A172 (cell line): ENCODE data around the gene SLC25A29. TPM values are rescaled to one million over a fixed set of nuclear protein-coding genes. Genes with fewer than 3 reads are reported as not detected.
A peak's percentile ranks its signal among the peaks of the same experiment; 100 is the strongest.
"Not testable (repeated sequence)": the region's sequence is repeated elsewhere in the genome, so short reads cannot be mapped to it uniquely, and the experiment has no call there.

Experiments used
- DNase-seq: peaks from one replicate; pipeline ENCODE4 v3.0.0-alpha.2; 2015; ENCODE audit warnings: low spot score
- total RNA-seq: library from RNA; depleted of rRNA; stranded (reverse); fragments of >200 nt; shearing (Covaris generic); gene quantifications from 2 replicates; pipeline ENCODE4 v1.2.3, GENCODE V29; 2014

Gene SLC25A29
- total RNA-seq, 1 experiment from 2014 or later = 37.5 TPM

- not testable (repeated sequence) for DNase-seq
These were observed 6.0 kb upstream of the SLC25A29 start for GRCh38 chr14:100312110-100312876.

DNA sequence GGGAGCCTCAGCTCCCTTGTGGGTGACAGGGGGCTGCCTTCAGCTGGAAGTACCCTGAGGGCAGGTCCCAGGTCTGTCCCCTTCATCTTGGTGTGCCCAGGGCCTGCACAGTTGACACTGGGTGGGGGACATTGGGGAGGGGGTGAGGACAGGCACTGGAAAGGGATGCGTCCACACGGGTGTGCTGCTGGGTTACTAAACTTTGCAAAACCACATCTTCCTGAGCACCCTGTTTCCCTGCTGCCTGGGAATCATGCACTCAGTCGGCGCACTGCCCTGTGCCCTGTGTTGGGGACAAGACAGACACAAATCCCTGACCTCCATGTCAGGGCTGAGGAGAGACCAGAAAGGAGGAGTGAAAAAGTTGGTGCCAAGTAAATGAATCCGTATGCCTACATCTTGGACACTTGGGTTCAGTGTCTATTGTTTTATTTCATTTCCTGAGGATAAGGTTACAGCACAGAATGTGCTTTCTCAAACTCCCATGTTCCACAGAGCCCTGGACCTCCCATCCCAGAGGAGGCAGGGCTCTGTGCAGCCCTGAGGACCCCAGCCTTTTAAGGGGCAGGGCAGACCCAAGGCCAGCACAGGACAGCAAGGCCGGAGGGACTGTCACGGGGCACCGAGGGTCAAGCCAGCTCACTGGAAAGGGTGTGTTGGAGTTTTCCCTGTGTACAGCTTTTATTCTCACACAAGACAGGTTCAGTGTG lies 2.9 kb upstream of the SLC25A29 start:
- DNase-seq = no peak

DNA sequence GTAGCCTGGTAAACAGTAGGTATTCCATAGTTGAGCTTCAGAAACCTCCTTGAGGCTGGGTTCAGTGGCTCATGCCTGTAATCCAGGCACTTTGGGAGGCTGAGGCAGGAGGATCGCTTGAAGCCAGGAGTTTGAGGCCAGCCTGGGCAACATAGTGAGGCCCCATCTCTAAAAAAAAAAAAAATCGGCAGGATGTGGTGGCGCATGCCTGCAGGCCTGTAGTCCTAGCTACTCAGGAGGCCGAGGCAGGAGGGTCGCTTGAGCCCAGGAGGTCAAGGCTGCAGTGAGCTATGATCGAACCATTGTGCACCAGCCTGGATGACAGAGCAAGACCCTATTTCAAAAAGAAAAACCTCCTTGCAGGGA lies 2.2 kb upstream of the SLC25A29 start:
- not testable (repeated sequence) for DNase-seq

DNA sequence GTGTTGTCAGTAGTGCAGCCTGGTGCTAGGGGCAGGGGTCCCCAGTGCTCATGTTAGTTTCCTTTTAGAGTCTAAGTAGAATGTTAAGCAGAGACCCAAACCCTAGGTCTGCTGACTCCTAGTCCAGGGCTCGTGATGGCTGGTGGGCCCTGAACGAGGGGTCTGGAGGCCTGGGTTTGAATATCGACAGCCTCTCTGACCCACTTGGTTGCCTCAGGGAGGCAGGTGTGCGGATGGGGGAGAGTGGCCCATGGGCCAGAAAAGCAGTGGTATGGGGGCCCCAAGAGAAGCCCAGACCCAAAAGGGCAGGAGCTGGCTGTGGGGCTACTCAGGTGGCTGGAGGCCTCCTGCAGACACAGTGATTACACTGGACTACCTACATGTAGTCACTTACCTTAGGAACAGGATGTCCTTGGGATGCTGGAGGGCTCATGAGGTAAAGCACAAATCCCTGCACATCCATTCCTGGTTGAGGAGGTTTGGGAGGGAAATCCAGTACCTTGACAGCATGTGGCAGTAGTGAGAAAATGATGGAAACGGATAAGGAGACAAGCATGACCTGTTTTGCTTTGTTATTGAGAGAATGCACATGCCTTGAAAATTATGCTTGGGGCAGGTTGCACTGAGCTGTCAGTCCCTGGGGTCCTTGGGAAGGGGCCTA lies 1.7 kb upstream of the SLC25A29 start:
- DNase-seq = no peak

GRCh38 chr14:100306998-100307765 lies 938 bp upstream of the SLC25A29 start:
- DNase-seq = no peak

DNA sequence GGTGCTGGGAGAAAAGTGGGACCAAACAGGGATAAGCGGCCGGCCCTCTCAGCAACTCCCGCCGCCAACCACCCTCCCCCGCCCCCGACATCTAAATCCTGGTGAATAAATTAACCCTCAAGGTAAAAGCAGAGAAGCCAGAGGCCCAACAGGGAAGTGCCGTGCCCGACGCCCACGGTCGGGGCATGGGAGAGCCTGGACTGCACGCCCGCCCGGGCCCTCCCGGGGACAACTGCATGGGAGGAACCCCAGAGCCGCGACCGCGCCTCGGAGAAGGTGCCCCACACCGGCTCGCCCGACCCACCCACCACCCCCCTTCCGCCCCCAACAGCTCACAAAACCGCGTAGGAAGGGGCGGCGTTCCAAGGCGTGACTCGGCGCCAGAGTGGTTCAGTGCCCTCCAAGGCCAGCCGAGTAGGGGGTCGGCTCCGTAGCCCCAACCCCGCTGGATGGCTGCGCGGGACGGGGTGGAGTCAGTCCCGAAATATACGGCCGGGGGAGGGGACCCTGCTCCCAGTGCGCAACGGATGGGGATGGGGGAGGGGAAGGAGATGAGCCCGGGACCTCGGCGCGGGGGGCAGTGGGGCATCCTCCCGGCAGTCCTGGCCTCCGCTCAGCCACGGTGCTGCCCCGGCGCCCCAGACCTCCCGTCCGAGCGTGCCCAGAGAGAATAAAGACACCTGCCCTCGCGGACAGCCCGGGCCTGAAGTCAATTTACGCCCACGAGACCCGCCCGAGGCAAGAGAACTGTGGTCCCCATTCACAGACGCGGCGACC lies 732 bp downstream of the SLC25A29 start:
- DNase-seq = no peak

DNA sequence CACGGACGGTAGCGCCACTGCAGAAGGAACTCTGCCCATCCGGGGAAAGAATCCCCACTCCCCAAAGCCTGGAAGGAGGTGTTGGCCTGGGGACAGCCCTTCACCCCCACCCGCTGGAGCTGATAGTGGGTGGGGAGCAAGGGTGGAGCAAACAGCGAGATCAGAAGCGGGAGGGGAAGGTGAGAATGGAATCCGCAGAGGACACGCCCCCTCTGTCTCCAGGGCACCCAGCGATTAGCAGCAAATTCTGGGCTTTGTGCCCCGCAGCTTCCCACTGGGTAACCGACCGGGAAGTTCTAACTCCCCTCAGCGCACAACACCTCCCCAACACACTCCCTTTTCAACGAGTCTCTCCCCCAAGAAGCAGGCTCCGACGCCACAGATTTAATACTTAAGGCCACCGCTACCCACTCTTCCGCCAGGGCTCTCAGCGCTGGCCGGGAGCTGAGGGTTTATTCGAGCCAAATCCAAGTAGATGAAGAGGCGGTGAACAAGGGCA lies 1.4 kb downstream of the SLC25A29 start:
- peak; percentile 59 for DNase-seq

GRCh38 chr14:100303925-100304324 lies 2.3 kb downstream of the SLC25A29 start:
- DNase-seq = no peak

DNA sequence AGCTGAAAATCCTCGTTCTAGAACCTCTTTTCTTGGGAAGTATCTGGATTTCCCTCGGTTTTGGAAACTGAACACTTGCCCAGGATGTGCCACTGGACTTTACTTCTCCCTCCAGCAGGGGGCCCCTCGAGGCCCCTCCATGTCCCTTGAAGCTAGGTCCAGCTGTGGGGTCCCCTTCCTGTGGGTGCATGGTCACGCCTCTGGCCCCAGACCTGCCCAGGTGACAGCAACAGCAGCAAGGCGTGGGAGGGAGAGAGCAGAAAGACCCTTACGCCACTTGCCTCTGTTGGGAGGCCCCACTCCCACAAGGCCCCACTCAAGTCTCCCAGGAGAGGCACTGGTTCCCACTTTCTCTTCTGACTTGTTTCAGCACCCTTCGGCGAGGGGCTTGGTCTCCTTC lies 3.1 kb downstream of the SLC25A29 start:
- DNase-seq = no peak

DNA sequence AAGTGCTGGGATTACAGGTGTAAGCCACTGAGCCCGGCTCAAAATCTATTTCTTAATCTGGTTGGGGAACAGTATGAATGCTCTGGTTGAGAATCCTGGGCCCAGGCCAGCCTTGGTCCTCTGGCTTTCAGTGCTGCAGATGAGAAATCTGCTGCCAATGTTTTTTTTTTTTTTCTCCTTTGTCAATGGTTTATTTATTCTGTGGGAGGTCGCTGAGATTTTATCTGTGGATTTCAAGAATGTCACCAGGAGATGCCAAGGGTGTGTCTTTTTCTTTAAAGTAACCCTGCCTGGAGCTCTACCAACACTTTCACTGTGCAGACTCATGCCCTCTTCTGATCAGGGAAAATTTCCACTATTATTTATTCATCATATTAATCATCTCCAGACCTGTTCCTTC lies 3.6 kb downstream of the SLC25A29 start:
- no peak for DNase-seq

- no peak for DNase-seq
These were observed 7.0 kb downstream of the SLC25A29 start for GRCh38 chr14:100299238-100299560.

- DNase-seq = no peak
These were observed 7.5 kb downstream of the SLC25A29 start for GRCh38 chr14:100298551-100299237.

- no peak for DNase-seq
These were observed 8.6 kb downstream of the SLC25A29 start for GRCh38 chr14:100297320-100298300.

DNA sequence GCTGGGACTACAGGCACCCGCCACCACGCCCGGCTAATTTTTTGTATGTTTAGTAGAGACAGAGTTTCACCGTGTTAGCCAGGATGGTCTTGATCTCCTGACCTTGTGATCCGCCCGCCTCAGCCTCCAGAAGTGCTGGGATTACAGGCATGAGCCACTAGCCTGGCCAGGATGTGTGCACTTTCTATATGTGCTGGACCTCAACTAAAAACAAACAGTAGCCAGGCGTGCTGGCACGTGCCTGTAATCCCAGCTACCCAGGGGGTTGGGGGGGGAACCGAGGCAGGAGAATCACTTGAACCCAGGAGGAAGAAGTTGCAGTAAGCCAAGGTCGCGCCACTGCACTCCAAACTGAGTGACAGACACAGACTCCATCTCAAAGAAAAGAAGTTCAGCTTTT lies 9.5 kb downstream of the SLC25A29 start:
- not testable (repeated sequence) for DNase-seq

- no peak for DNase-seq
These were observed 10.1 kb downstream of the SLC25A29 start for GRCh38 chr14:100296106-100296651.

GRCh38 chr14:100295376-100296105 lies 10.7 kb downstream of the SLC25A29 start:
- DNase-seq = no peak

DNA sequence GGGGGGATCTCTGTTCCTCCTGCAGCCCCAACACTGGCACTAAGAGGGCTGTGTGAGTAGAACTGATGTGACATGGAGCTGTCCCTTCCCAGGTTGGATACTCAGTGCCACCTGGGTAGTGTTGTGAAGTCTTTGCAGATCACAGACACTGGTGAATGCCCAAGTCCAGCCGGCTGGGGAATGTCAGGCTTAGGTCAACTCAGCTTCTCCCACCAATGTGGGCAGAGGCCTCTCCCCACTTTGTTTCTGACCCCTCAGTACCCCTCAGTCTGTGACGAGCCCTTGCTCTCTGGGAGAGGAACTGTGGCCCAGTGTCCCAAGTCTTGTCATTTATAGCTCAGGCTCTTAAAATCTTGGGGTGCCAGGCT lies 11.3 kb downstream of the SLC25A29 start:
- DNase-seq = no peak

- no peak for DNase-seq
These were observed 11.9 kb downstream of the SLC25A29 start for GRCh38 chr14:100294213-100294962.
